SK-N-SH treated with all-trans-retinoic acid at 6 μM for 48 hours (cell line): ENCODE data around the gene KRT80.

Experiments
- ATAC-seq: fragments of 200-7000 bp; cut with Tn5 transposase; 3 replicates; pipeline ENCODE4 v1.9.1; 2020; ENCODE audit warnings: mild to moderate bottlenecking, moderate library complexity
- ARNTL ChIP-seq: fragments of 450-650 bp; formaldehyde crosslinking; IDR thresholded peaks from 2 replicates; pipeline ENCODE4 v1.5.0; 2020; ENCODE audit warnings: low read depth, mild to moderate bottlenecking, moderate library complexity, borderline replicate concordance
- BACH2 ChIP-seq: fragments of 250-450 bp; sonication (Bioruptor Pico); IDR thresholded peaks from 2 replicates; pipeline ENCODE4 v1.9.0; 2021; ENCODE audit warnings: mild to moderate bottlenecking, borderline replicate concordance
- CSDC2 ChIP-seq: fragments of 250-450 bp; sonication (Bioruptor Pico); IDR thresholded peaks from 2 replicates; pipeline ENCODE4 v1.5.0; 2020; ENCODE audit warnings: mild to moderate bottlenecking, moderate library complexity
- CSRNP3 ChIP-seq: fragments of 250-450 bp; sonication (Bioruptor Pico); IDR thresholded peaks from 2 replicates; pipeline ENCODE4 v1.5.1; 2021; ENCODE audit warnings: mild to moderate bottlenecking, moderate library complexity
- ESRRG ChIP-seq: fragments of 250-450 bp; sonication (Bioruptor Pico); IDR thresholded peaks from 2 replicates; pipeline ENCODE4 v1.6.1; 2021; ENCODE audit warnings: mild to moderate bottlenecking
- GLIS3 ChIP-seq: fragments of 250-450 bp; sonication (Bioruptor Pico); IDR thresholded peaks from 2 replicates; pipeline ENCODE4 v1.5.0; 2020; ENCODE audit warnings: mild to moderate bottlenecking, moderate library complexity
- ISL1 ChIP-seq: fragments of 250-450 bp; sonication (Bioruptor Pico); IDR thresholded peaks from 2 replicates; pipeline ENCODE4 v2.1.2; 2022; ENCODE audit warnings: mild to moderate bottlenecking, moderate library complexity
- OSR1 ChIP-seq: fragments of 250-450 bp; sonication (Bioruptor Pico); IDR thresholded peaks from 2 replicates; pipeline ENCODE4 v1.8.0; 2022; ENCODE audit warnings: moderate library complexity, mild to moderate bottlenecking, inconsistent platforms
- PPARA ChIP-seq: fragments of 250-450 bp; sonication (Bioruptor Pico); IDR thresholded peaks from 2 replicates; pipeline ENCODE4 v1.5.0; 2020; ENCODE audit warnings: mild to moderate bottlenecking, borderline replicate concordance
- RARB ChIP-seq: fragments of 250-450 bp; sonication (Bioruptor Pico); IDR thresholded peaks from 2 replicates; pipeline ENCODE4 v1.8.0; 2021; ENCODE audit warnings: mild to moderate bottlenecking, moderate library complexity
- SNAI2 ChIP-seq: fragments of 250-450 bp; sonication (Bioruptor Pico); IDR thresholded peaks from 2 replicates; pipeline ENCODE4 v1.5.0; 2020; ENCODE audit warnings: mild to moderate bottlenecking, moderate library complexity
- TOX ChIP-seq: fragments of 250-450 bp; sonication (Bioruptor Pico); IDR thresholded peaks from 2 replicates; pipeline ENCODE4 v1.8.0; 2021; ENCODE audit warnings: mild to moderate bottlenecking, moderate library complexity, borderline replicate concordance
- ZC3H10 ChIP-seq: fragments of 250-450 bp; sonication (Bioruptor Pico); IDR thresholded peaks from 2 replicates; pipeline ENCODE4 v1.5.1; 2021; ENCODE audit warnings: mild to moderate bottlenecking, moderate library complexity
- ZFP3 ChIP-seq: fragments of 250-450 bp; sonication (Bioruptor Pico); IDR thresholded peaks from 2 replicates; pipeline ENCODE4 v1.5.0; 2020; ENCODE audit warnings: mild to moderate bottlenecking, moderate library complexity
- ZFP30 ChIP-seq: fragments of 450-650 bp; formaldehyde crosslinking; IDR thresholded peaks from 2 replicates; pipeline ENCODE4 v1.5.0; 2022; ENCODE audit warnings: mild to moderate bottlenecking, moderate library complexity
- ZNF565 ChIP-seq: fragments of 450-650 bp; formaldehyde crosslinking; conservative IDR thresholded peaks from 2 replicates; pipeline ENCODE4 v1.5.0; 2020; ENCODE audit warnings: low read depth, mild to moderate bottlenecking, moderate library complexity
- ZNF70 ChIP-seq: fragments of 450-650 bp; formaldehyde crosslinking; IDR thresholded peaks from 2 replicates; pipeline ENCODE4 v1.5.0; 2020; ENCODE audit warnings: mild to moderate bottlenecking, moderate library complexity
- ZNF8 ChIP-seq: fragments of 450-650 bp; formaldehyde crosslinking; IDR thresholded peaks from 2 replicates; pipeline ENCODE4 v1.5.0; 2020; ENCODE audit warnings: mild to moderate bottlenecking, moderate library complexity
- TF ChIP-seq, protein P1 (sequence below): fragments of 250-450 bp; sonication (Bioruptor Pico); IDR thresholded peaks from 2 replicates; pipeline ENCODE4 v1.8.0; 2021; ENCODE audit warnings: low read depth, mild to moderate bottlenecking, moderate library complexity, borderline replicate concordance
- TF ChIP-seq, protein P2 (sequence below): fragments of 250-450 bp; sonication (Bioruptor Pico); IDR thresholded peaks from 2 replicates; pipeline ENCODE4 v1.8.0; 2020; ENCODE audit warnings: mild to moderate bottlenecking, moderate library complexity, borderline replicate concordance
- TF ChIP-seq, protein P3 (sequence below): fragments of 250-450 bp; sonication (Bioruptor Pico); IDR thresholded peaks from 2 replicates; pipeline ENCODE4 v1.5.0; 2020; ENCODE audit warnings: mild to moderate bottlenecking, moderate library complexity

KRT80 gene

DNA sequence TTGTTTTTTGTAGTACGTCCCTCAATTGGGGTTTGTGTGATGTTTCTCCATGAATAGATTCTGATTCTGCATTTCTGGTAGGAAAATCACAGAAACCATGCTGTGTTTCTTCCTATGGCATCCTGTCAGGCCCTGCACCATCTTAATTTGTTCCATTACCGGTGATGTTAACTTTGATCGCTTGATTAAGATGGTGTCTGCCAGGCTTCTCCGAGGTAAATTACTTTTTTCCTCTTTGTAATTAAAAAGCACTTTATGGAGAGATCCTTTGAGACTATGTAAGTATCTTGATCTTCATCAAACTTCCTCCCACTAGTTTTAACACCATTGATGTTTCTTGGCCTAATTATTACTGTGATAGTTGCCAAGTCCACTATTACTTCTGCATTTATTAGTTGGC, 26.2 kb upstream of the KRT80 start:
- ATAC-seq = no peak

DNA sequence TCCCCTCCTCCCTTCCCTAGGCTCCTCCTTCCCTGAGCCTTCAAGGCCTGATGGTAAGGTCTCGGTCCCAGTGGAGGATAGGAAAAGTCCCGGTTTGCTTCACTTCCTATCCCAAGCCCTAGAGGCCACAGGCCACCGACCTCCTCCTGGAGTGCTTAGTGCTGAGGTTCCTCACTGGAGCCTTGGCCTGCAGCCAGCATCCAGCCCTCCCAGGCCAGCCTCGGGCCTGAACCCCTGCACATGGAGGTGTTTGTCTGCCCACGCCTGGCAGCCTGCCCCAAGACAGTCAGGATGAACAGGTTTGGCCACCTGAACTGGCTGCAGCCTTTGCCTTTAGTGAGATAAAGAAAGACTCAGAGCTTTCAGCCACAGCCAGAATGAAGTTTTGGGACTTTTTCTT, 25.4 kb upstream of the KRT80 start:
- TF ChIP-seq ZNF8 (CRISPR knock-in tag) (no peak), ZNF565 (no peak), GLIS3 (0 out of 2 replicates have a peak, but pooled peaks have one; percentile 31), ESRRG (no peak), ZNF70 (no peak), ARNTL (CRISPR knock-in tag) (no peak)
- TF ChIP-seq, protein P1, sequence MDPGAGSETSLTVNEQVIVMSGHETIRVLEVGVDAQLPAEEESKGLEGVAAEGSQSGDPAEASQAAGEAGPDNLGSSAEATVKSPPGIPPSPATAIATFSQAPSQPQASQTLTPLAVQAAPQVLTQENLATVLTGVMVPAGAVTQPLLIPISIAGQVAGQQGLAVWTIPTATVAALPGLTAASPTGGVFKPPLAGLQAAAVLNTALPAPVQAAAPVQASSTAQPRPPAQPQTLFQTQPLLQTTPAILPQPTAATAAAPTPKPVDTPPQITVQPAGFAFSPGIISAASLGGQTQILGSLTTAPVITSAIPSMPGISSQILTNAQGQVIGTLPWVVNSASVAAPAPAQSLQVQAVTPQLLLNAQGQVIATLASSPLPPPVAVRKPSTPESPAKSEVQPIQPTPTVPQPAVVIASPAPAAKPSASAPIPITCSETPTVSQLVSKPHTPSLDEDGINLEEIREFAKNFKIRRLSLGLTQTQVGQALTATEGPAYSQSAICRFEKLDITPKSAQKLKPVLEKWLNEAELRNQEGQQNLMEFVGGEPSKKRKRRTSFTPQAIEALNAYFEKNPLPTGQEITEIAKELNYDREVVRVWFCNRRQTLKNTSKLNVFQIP = no peak
- ATAC-seq = no peak

More for the DNA sequence above, 26.2 kb upstream of the KRT80 start:
- TF ChIP-seq ZNF8 (CRISPR knock-in tag) (no peak), CSDC2 (CRISPR knock-in tag) (no peak), RARB (CRISPR knock-in tag) (no peak), TOX (no peak), ZC3H10 (CRISPR knock-in tag) (no peak), OSR1 (no peak), SNAI2 (no peak), ARNTL (CRISPR knock-in tag) (no peak), CSRNP3 (CRISPR knock-in tag) (no peak), ZFP3 (no peak), ISL1 (no peak), ZFP30 (no peak), ESRRG (no peak), GLIS3 (no peak), BACH2 (CRISPR knock-in tag) (no peak)
- TF ChIP-seq, protein P2, sequence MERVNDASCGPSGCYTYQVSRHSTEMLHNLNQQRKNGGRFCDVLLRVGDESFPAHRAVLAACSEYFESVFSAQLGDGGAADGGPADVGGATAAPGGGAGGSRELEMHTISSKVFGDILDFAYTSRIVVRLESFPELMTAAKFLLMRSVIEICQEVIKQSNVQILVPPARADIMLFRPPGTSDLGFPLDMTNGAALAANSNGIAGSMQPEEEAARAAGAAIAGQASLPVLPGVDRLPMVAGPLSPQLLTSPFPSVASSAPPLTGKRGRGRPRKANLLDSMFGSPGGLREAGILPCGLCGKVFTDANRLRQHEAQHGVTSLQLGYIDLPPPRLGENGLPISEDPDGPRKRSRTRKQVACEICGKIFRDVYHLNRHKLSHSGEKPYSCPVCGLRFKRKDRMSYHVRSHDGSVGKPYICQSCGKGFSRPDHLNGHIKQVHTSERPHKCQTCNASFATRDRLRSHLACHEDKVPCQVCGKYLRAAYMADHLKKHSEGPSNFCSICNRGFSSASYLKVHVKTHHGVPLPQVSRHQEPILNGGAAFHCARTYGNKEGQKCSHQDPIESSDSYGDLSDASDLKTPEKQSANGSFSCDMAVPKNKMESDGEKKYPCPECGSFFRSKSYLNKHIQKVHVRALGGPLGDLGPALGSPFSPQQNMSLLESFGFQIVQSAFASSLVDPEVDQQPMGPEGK (CRISPR knock-in tag) = no peak
- TF ChIP-seq, protein P3, sequence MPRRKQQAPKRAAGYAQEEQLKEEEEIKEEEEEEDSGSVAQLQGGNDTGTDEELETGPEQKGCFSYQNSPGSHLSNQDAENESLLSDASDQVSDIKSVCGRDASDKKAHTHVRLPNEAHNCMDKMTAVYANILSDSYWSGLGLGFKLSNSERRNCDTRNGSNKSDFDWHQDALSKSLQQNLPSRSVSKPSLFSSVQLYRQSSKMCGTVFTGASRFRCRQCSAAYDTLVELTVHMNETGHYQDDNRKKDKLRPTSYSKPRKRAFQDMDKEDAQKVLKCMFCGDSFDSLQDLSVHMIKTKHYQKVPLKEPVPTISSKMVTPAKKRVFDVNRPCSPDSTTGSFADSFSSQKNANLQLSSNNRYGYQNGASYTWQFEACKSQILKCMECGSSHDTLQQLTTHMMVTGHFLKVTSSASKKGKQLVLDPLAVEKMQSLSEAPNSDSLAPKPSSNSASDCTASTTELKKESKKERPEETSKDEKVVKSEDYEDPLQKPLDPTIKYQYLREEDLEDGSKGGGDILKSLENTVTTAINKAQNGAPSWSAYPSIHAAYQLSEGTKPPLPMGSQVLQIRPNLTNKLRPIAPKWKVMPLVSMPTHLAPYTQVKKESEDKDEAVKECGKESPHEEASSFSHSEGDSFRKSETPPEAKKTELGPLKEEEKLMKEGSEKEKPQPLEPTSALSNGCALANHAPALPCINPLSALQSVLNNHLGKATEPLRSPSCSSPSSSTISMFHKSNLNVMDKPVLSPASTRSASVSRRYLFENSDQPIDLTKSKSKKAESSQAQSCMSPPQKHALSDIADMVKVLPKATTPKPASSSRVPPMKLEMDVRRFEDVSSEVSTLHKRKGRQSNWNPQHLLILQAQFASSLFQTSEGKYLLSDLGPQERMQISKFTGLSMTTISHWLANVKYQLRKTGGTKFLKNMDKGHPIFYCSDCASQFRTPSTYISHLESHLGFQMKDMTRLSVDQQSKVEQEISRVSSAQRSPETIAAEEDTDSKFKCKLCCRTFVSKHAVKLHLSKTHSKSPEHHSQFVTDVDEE (CRISPR knock-in tag) = no peak; the same call in 1 of the 2 replicates
- TF ChIP-seq, protein P1 = no peak
- TF ChIP-seq, all 23 proteins: peak for 0

- no peak for TF ChIP-seq PPARA (CRISPR knock-in tag)
- no peak for TF ChIP-seq TOX
- no peak for TF ChIP-seq ESRRG
- no peak for TF ChIP-seq ZNF565
- no peak for TF ChIP-seq ARNTL (CRISPR knock-in tag)
- no peak for TF ChIP-seq BACH2 (CRISPR knock-in tag)
- TF ChIP-seq GLIS3 = no peak
- no peak for TF ChIP-seq ZC3H10 (CRISPR knock-in tag)
- TF ChIP-seq CSRNP3 (CRISPR knock-in tag) = no peak
- TF ChIP-seq OSR1 = no peak
- no peak for TF ChIP-seq ZFP3
- no peak for TF ChIP-seq ISL1
- no peak for TF ChIP-seq ZNF70
- no peak for TF ChIP-seq SNAI2
- no peak for TF ChIP-seq ZFP30
- ATAC-seq = no peak
These were observed 25.0 kb upstream of the KRT80 start for GRCh38 chr12:52216807-52217206.
